Measurements from ENCODE around the gene RNF225. TPM values are rescaled to one million over a fixed set of nuclear protein-coding genes. Genes with fewer than 3 reads are reported as not detected.

The RNF225 gene
- total and polyA plus RNA-seq, 2 of the 13 experiments (the other 11 are each of a cell fraction or from before 2014, with no cell fraction given): not detected

GRCh38 chr19:58380662-58381459 is 14.6 kb upstream of the RNF225 start, which contains the start of gene ZNF837 (continued):
- TF ChIP-seq ZNF547 (CRISPR knock-in tag; IDR thresholded peaks at IDR 0.05): peak; percentile 91
- peak; percentile 34; the same call in 1 of the 2 replicates for TF ChIP-seq ZNF646 (CRISPR knock-in tag; IDR thresholded peaks at IDR 0.05)
- 0 out of 2 replicates have a peak, but pooled peaks have one; percentile 26 for TF ChIP-seq ZNF878 (CRISPR knock-in tag; IDR thresholded peaks at IDR 0.05)
- peak; percentile 87; the same call in 1 of the 2 replicates for TF ChIP-seq MTA1 (CRISPR knock-in tag; IDR thresholded peaks at IDR 0.05; ENCODE audit: borderline replicate concordance)
- TF ChIP-seq ZNF317 (CRISPR knock-in tag; IDR thresholded peaks at IDR 0.05): 0 out of 2 replicates have a peak, but pooled peaks have one; percentile 34
- peak; percentile 91; the same call in 1 of the 2 replicates for TF ChIP-seq ZNF709 (CRISPR knock-in tag; IDR thresholded peaks at IDR 0.05)
- TF ChIP-seq BCL6 (CRISPR knock-in tag; IDR thresholded peaks at IDR 0.05): peak; percentile 63
- 0 out of 2 replicates have a peak, but pooled peaks have one; percentile 56 for TF ChIP-seq ZNF816 (CRISPR knock-in tag; IDR thresholded peaks at IDR 0.05; ENCODE audit: borderline replicate concordance)
- TF ChIP-seq SALL2 (CRISPR knock-in tag; IDR thresholded peaks at IDR 0.05): peak; percentile 95
- no peak for TF ChIP-seq SYNCRIP (IDR thresholded peaks at IDR 0.05; ENCODE audit: insufficient read depth, low read depth, low read length)
- TF ChIP-seq ZNF24 (IDR thresholded peaks at IDR 0.05): peak; percentile 26; the same call in 1 of the 2 replicates
- peak; percentile 75 for TF ChIP-seq TFE3 (CRISPR knock-in tag; IDR thresholded peaks at IDR 0.05)
- peak; percentile 37; the same call in 1 of the 2 replicates for TF ChIP-seq ZSCAN5A (CRISPR knock-in tag; IDR thresholded peaks at IDR 0.05; ENCODE audit: borderline replicate concordance)
- 0 out of 2 replicates have a peak, but pooled peaks have one; percentile 37 for TF ChIP-seq ZNF713 (CRISPR knock-in tag; IDR thresholded peaks at IDR 0.05)
- TF ChIP-seq TCF7L2 (IDR thresholded peaks at IDR 0.05; ENCODE audit: low read depth, low read length): no peak
- peak; percentile 83 for TF ChIP-seq NFKBIZ (CRISPR knock-in tag; IDR thresholded peaks at IDR 0.05)
- TF ChIP-seq NONO (IDR thresholded peaks at IDR 0.05): no peak
- peak; percentile 98 for TF ChIP-seq NONO (CRISPR knock-in tag; conservative IDR thresholded peaks at IDR 0.05)
- TF ChIP-seq ZNF7 (CRISPR knock-in tag; IDR thresholded peaks at IDR 0.05): no peak
- TF ChIP-seq ZNF138 (CRISPR knock-in tag; IDR thresholded peaks at IDR 0.05; ENCODE audit: low read depth): 0 out of 2 replicates have a peak, but pooled peaks have one; percentile 38
- TF ChIP-seq MIER3 (CRISPR knock-in tag; IDR thresholded peaks at IDR 0.05; ENCODE audit: borderline replicate concordance): peak; percentile 82; the same call in 1 of the 2 replicates
